WTC11 (cell line): ENCODE results near the gene TMEM235.

Source experiments
- FOXJ3 ChIP-seq: sonication (generic); formaldehyde crosslinking; IDR thresholded peaks from 2 replicates; pipeline ENCODE4 v1.9.0; 2021; ENCODE audit warnings: missing genetic modification reagents, mild to moderate bottlenecking, borderline replicate concordance
- ZNF317 ChIP-seq: sonication (generic); formaldehyde crosslinking; IDR thresholded peaks from 2 replicates; pipeline ENCODE4 v1.8.1; 2023; ENCODE audit warnings: low read depth, mild to moderate bottlenecking, moderate library complexity, missing genetic modification reagents, borderline replicate concordance
- TF ChIP-seq, protein P1 (sequence below): fragments of 200-600 bp; IDR thresholded peaks from 2 replicates; pipeline ENCODE4 v1.8.0; 2022; ENCODE audit warnings: antibody characterized with exemption
- TF ChIP-seq, protein P2 (sequence below): sonication (generic); formaldehyde crosslinking; IDR thresholded peaks from 2 replicates; pipeline ENCODE4 v1.8.1; 2022; ENCODE audit warnings: low read depth, mild to moderate bottlenecking, moderate library complexity, missing genetic modification reagents, borderline replicate concordance

DNA sequence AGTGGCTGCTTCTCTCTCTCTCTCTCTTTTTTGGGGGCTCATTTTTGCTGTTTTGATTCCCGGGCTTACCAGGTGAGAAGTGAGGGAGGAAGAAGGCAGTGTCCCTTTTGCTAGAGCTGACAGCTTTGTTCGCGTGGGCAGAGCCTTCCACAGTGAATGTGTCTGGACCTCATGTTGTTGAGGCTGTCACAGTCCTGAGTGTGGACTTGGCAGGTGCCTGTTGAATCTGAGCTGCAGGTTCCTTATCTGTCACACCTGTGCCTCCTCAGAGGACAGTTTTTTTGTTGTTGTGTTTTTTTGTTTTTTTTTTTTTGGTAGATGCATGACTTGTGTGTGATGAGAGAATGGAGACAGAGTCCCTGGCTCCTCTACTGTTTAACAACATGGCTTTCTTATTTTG lies 7.7 kb upstream of the TMEM235 start:
- TF ChIP-seq, protein P1, sequence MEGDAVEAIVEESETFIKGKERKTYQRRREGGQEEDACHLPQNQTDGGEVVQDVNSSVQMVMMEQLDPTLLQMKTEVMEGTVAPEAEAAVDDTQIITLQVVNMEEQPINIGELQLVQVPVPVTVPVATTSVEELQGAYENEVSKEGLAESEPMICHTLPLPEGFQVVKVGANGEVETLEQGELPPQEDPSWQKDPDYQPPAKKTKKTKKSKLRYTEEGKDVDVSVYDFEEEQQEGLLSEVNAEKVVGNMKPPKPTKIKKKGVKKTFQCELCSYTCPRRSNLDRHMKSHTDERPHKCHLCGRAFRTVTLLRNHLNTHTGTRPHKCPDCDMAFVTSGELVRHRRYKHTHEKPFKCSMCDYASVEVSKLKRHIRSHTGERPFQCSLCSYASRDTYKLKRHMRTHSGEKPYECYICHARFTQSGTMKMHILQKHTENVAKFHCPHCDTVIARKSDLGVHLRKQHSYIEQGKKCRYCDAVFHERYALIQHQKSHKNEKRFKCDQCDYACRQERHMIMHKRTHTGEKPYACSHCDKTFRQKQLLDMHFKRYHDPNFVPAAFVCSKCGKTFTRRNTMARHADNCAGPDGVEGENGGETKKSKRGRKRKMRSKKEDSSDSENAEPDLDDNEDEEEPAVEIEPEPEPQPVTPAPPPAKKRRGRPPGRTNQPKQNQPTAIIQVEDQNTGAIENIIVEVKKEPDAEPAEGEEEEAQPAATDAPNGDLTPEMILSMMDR = no peak
- TF ChIP-seq ZNF317 (CRISPR knock-in tag) (no peak), FOXJ3 (CRISPR knock-in tag) (no peak)
- TF ChIP-seq, protein P2, sequence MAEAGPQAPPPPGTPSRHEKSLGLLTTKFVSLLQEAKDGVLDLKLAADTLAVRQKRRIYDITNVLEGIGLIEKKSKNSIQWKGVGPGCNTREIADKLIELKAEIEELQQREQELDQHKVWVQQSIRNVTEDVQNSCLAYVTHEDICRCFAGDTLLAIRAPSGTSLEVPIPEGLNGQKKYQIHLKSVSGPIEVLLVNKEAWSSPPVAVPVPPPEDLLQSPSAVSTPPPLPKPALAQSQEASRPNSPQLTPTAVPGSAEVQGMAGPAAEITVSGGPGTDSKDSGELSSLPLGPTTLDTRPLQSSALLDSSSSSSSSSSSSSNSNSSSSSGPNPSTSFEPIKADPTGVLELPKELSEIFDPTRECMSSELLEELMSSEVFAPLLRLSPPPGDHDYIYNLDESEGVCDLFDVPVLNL (CRISPR knock-in tag) = no peak
